Measurements from ENCODE around the gene LRRD1.
"Not testable (repeated sequence)": the region's sequence is repeated elsewhere in the genome, so short reads cannot be mapped to it uniquely, and the experiment has no call there.

LRRD1 gene
- total RNA-seq, result 0 reads per million in 2 donors

DNA sequence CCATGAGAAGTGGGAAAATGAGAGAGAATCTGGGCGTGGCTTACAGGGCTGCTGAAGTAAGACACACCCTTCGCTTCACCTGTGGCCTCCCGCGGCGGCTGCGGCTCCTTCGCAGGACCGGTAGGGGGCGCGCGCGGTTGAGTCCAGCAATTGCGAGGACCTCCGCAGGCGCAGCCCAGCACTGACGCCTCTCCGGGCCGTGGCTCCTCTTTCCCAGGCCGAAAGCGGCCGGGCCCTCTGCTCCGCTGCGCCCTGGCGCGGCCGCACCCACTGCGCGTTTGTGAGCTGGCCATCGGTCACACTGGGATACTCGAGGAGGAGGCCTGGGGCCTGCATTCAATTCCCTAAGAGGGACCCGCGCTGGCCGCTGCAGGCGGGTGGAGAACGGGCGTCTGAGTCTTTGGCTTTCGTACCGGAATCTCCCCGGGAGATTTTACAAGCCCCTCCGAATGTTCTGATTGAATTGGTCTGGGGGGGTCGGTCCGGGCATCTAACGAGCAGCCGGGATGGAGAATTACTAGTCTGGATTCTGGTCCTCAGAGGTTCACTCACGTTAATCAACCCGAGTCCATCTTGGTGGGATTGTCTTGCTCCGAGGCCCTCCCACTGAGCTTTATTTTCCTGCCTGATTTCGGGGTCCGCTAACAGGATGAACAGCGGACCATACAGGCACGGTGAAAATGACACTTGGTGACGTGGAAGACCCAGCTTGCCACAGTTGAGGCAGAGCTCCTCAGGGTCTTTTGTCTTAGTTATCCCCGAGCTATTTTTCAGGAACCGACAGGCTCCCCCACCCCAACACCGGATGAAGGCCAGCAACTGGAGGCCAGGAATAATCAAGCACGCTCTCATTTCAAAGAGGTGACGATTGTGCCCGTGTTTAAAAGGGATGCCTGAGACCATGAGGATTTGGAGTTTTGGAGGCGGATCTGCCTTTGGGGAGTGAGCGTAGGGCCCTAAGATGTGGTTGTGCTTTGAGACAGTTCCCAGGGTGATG is at the start of gene LRRD1:
LRRD1 (minus strand) TSS at position 215 of the 997 bp plus-strand sequence. CDS start 13,940 bp downstream, outside the sequence.
- peak; percentile 71 for DNase-seq

- no peak for DNase-seq
These were observed 49.8 kb upstream of the LRRD1 start for GRCh38 chr7:92228742-92229141.

- no peak for DNase-seq
These were observed 49.2 kb upstream of the LRRD1 start for GRCh38 chr7:92228100-92228499.

GRCh38 chr7:92226981-92227380 is 48.0 kb upstream of the LRRD1 start:
- no peak for DNase-seq

DNA sequence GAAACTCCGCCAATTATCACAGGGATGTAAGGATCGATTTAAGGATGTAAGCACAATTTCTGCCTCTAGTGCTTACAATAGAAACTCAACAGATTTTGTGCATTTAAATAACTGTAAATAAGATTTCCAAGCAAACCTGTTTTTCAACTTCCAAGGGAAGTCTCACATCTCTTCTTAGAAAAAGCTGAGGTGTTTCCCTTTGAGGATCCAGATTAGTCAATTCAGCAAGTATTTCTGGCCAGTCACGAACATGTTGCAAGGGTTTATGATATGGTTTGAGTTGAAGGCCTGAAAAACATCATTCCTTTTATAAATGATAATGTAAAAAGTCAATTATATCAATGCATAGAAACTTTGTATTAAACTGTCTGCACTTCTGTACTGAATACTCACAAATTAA is 42.8 kb upstream of the LRRD1 start:
- no peak for DNase-seq

- no peak for DNase-seq
These were observed 27.7 kb upstream of the LRRD1 start for GRCh38 chr7:92206672-92207071.

DNA sequence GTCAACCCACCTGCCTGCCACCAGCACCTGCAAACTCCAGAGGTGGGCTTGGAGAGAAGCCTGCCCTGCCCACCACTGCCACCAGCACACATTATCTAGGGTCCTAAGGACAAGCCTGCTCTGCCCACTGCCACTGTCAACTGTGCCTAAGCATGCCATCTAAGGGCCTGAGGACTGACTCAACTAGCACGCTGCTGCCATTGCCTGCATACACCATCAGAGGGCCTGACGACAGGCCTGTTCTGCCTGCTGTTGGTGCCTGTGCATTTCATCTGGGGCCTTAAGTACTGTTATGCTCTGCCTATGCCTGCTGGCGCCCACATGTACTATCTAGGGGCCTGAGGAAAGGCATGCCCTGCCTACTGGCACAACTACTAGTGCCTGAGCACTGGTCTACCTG is 27.0 kb upstream of the LRRD1 start:
- no peak for DNase-seq

GRCh38 chr7:92200791-92201190 is 21.8 kb upstream of the LRRD1 start:
- DNase-seq, result no peak

- no peak for DNase-seq
These were observed 13.4 kb upstream of the LRRD1 start for GRCh38 chr7:92192326-92192725.

- DNase-seq, result not testable (repeated sequence)
These were observed 10.3 kb upstream of the LRRD1 start for GRCh38 chr7:92189246-92189645.

GRCh38 chr7:92184294-92184693 is 5.4 kb upstream of the LRRD1 start:
- DNase-seq, result not testable (repeated sequence)

DNA sequence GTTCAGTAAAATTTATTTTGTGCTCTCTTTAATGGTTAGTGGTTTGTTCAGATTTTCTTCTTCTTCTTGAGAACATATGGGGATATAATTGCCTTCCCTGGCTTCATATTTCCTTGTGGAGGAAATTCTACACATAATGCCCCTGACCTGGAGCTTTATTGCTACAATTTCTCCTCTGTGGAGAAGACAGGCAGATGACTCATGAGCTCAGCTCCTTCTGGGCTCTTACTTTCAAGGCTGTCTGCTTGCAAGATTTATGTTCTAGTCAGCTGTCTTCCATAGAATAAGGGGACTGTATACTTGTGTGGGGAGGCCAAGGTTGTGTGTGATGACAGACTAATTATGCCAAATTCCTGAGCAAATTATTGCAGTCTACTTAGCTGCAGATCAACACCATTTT is 1.6 kb downstream of the LRRD1 start:
- DNase-seq, result no peak

DNA sequence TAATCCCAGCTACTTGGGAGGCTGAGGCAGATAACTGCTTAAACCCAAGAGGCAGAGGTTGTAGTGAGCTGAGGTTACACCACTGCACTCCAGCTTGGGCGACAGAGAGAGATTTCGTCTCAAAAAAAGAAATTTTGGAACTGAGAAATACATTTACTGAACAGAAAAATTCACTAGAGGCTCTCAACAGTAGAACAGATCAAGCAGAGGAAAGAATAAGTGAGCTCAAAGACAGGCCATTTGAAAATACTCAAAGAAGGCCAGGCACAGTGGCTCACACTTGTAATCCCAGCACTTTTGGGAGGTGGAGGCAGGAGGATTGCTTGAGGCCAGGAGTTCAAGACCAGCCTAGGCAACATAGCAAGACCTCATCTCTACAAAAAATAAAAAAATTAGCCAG is 9.4 kb downstream of the LRRD1 start:
- DNase-seq, result not testable (repeated sequence)

- DNase-seq, result no peak
These were observed 17.7 kb downstream of the LRRD1 start for GRCh38 chr7:92161271-92161670.

- no peak for DNase-seq
These were observed 20.0 kb downstream of the LRRD1 start for GRCh38 chr7:92158660-92159575.

- DNase-seq, result no peak
These were observed 22.0 kb downstream of the LRRD1 start for GRCh38 chr7:92156990-92157389.

DNA sequence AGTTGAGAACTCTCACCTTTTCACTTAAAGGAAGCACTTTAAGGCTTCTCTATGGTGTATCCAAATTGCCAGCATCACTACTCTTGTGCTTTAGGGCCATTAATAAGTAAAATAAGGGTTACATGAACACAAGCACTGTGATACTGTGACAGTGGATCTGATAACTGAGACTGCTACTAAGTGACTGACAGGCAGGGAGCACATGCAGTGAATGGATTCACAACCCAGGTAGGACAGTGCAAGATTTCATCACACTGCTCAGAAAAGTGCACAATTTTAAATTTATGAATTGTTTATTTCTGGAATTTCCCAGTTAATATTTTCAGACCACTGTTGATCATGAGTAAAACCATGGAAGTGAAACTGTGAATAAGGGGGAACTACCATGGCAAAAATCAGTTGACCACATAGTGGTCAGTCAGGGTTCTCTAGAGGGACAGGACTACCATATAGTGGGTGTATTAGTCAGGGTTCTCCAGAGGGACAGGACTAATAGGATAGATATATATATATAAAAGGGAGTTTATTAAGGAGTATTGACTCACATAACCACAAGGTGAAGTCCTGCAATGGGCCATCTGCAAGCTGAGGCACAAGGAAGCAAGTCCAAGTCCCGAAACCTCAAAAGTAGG is 23.7 kb downstream of the LRRD1 start:
- DNase-seq, result no peak

DNA sequence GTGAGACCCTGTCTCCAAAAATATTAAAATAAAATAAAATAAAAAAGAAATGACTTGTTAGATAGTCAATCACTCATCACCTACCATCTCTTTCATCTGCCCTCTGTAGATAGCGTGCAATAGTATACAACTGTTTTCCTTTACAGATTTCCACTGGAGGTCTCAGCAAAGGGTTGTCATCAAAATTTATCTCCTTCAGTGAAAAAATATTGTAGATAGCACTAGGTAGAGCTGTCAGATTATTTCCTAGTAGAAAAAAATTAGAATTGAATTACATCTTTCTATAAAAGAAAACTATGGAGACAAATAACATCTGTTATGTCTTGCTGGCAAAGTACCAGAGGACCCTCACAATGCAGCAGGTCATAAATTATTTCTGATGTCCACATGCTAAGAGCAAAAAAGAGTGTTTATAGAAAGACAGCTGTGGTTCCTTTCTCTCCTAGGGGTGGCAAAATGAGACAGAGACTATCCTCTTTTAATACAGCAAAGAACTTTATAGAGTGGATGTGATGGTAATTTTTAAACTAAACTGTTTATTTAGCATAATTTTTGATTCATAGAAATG is 28.4 kb downstream of the LRRD1 start:
- no peak for DNase-seq

DNA sequence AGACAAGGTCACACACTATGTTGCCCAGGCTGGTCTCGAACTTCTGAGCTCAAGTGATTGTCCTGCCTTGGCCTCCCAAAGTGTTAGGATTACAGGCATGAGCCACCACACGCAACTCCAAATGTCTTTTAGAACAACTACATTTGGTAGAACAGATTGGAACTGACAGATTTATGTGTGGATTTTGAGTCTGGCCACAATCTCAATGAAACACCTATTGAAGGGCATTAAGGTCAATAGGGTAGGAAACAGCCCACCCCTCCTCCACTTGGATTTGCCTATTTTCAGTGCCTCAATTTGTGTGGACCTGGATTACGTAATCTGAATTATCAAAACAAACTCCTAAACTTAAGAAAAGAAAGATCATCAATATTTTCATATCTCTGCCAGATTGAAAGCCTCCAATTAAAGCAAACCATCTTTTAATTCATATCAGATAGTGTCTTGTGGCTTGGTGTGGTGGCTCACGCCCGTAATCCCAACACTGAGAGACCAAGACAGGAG is 29.2 kb downstream of the LRRD1 start:
- DNase-seq, result no peak

DNA sequence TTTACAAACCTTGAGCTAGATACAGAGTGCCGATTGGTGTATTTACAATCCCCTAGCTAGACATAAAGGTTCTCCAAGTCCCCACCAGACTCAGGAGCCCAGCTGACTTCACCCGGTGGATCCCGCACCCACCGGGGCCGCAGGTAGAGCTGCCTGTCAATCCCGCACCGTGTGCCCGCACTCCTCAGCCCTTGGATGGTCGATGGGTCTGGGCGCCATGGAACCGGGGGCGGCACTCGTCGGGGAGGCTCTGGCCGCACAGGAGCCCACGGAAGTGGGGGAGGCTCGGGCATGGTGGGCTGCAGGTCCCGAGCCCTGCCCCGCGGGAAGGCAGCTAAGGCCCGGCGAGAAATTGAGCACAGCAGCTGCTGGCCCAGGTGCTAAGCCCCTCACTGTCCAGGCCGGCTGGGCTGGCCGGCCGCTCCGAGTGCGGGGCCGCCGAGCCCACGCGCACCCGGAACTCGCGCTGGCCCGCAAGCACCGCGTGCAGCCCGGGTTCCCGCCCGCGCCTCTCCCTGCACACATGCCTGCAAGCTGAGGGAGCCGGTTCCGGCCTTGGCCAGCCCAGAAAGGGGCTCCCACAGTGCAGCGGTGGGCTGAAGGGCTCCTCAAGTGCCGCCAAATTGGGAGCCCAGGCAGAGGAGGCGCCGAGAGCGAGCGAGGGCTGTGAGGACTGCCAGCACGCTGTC is 35.6 kb downstream of the LRRD1 start:
- not testable (repeated sequence) for DNase-seq

DNA sequence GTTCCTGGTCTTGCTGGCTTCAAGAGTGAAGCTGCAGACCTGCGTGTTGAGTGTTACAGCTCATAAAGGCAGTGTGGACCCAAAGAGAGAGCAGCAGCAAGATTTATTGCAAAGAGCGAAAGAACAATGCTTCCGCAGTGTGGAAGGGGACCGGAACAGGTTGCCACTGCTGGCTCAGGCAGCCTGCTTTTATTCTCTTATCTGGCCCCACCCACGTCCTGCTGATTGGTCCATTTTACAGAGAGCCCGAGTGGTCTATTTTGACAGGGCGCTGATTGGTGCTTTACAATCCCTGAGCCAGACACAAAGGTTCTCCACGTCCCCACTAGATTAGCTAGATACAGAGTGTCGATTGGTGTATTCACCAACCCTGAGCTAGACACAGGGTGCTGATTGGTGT is 36.2 kb downstream of the LRRD1 start:
- not testable (repeated sequence) for DNase-seq

- DNase-seq, result no peak
These were observed 37.8 kb downstream of the LRRD1 start for GRCh38 chr7:92141161-92141560.

Measured in activated gamma-delta T cell (primary cell).